Endodermal cell (in vitro differentiated cells): ENCODE results near the gene CPNE5. TPM values are rescaled to one million over a fixed set of nuclear protein-coding genes. Genes with fewer than 3 reads are reported as not detected.

Experiments used
- DNase-seq: peaks from one replicate; pipeline ENCODE4 v3.0.0-alpha.2; 2017
- H3K27ac ChIP-seq: 2 replicates; pipeline ENCODE4 v1.5.1; 2013; ENCODE audit warnings: mild to moderate bottlenecking, low read depth, low read length, moderate library complexity
- H3K27me3 ChIP-seq: 2 replicates; pipeline ENCODE4 v1.6.1; 2013; ENCODE audit warnings: mild to moderate bottlenecking, low read length, moderate library complexity; ENCODE audit not compliant: insufficient read depth, control insufficient read depth, poor library complexity, severe bottlenecking
- H3K36me3 ChIP-seq: 2 replicates; pipeline ENCODE4 v1.7.0; 2013; ENCODE audit warnings: mild to moderate bottlenecking, low read length, moderate library complexity; ENCODE audit not compliant: control insufficient read depth, insufficient read depth
- H3K4me1 ChIP-seq: one replicate; pipeline ENCODE4 v1.7.0; 2013; ENCODE audit warnings: low read length; ENCODE audit not compliant: control insufficient read depth, insufficient read depth
- H3K4me3 ChIP-seq: 2 replicates; pipeline ENCODE4 v1.5.1; 2013; ENCODE audit warnings: mild to moderate bottlenecking, low read length, moderate library complexity
- H3K9ac ChIP-seq: 2 replicates; pipeline ENCODE4 v1.6.1; 2013; ENCODE audit warnings: mild to moderate bottlenecking, low read length, moderate library complexity; ENCODE audit not compliant: poor library complexity, severe bottlenecking; ENCODE audit errors: extremely low read depth
- H3K9me3 ChIP-seq: 2 replicates; pipeline ENCODE4 v1.6.1; 2013; ENCODE audit warnings: mild to moderate bottlenecking, low read length, moderate library complexity; ENCODE audit not compliant: control insufficient read depth
- H3K27ac Mint-ChIP-seq: 2 replicates; pipeline ENCODE4 v1.8.0; 2020; ENCODE audit warnings: mixed read lengths
- H3K27me3 Mint-ChIP-seq: 2 replicates; pipeline ENCODE4 v1.8.0; 2021; ENCODE audit warnings: mild to moderate bottlenecking, mixed read lengths; ENCODE audit not compliant: insufficient read depth
- H3K36me3 Mint-ChIP-seq: 2 replicates; pipeline ENCODE4 v1.8.0; 2020; ENCODE audit warnings: low read depth, mixed read lengths
- H3K4me1 Mint-ChIP-seq: 2 replicates; pipeline ENCODE4 v1.8.0; 2020; ENCODE audit warnings: mixed read lengths
- H3K4me3 Mint-ChIP-seq: 2 replicates; pipeline ENCODE4 v1.8.0; 2020; ENCODE audit warnings: mild to moderate bottlenecking, moderate library complexity, mixed read lengths
- H3K9me3 Mint-ChIP-seq: 2 replicates; pipeline ENCODE4 v1.8.0; 2020; ENCODE audit warnings: mild to moderate bottlenecking, mixed read lengths
- CTCF ChIP-seq: fragments of 200-600 bp; sonication (generic); conservative IDR thresholded peaks from 2 replicates; pipeline ENCODE4 v1.5.0; 2021; ENCODE audit warnings: antibody characterized with exemption, mild to moderate bottlenecking
- WGBS, 2 experiments: methylation state at CpG; one replicate each; pipeline versions ENCODE4 v1.1.5 to v1.1.7; 2013; ENCODE audit warnings: missing lambda C conversion rate in 2 of 2, mixed read lengths in 1 of 2; ENCODE audit not compliant: insufficient coverage in 1 of 2, insufficient read length in 1 of 2; 5-methylcytosine and 5-hydroxymethylcytosine counted together
- total RNA-seq, 2 donors: library from RNA; stranded (reverse); fragmentation: NEBNext Ultra II Directional in 1 of 2; extraction: Animal tissue kit (Norgen Biotek cat#: 25700) in 1 of 2; gene quantifications; 2 replicates in 1 of 2; 3 replicates in 1 of 2; pipeline ENCODE4 v1.2.1, GENCODE V29; 2021

CPNE5 gene
- total RNA-seq, 2 donors from 2014 or later = 0.26 to 0.42 TPM

DNA sequence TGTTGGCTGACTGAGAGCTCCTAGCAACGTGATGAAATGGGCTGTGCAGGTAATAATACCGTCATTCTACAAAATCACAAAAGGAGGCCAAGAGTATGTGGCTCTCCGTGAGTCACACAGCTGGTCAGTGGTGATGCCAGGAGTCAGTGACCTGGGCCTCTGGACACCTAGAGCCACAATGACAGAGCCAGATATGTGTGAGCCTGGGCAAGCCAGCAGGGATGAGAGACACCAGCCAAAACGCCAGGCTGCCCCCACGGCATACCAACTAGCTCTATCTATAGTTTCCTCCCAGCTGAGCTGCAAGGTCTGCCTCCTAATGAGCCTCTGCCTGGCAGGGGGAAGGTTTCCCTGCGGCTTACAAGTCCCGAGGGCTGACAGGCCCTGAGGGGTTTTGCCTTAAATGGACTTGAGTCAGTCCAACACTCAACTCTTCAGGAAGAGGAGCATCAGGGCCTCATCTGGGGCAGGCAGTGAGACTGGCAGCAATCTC lies 70.0 kb downstream of the CPNE5 start:
- H3K9me3 ChIP-seq = no peaks in the 10 kb centered on the region
- Mint-ChIP-seq H3K27ac (no peak overlapping the region), H3K4me3 (no peak overlapping the region), H3K27me3 (no peaks in the 10 kb centered on the region), H3K9me3 (no peaks in the 10 kb centered on the region), H3K36me3 (no peaks in the 10 kb centered on the region), H3K4me1 (peaks cover 24% of the 10 kb centered on the region)
- no peak overlapping the region for H3K9ac ChIP-seq
- TF ChIP-seq CTCF = no peak
- H3K36me3 ChIP-seq = no peaks in the 10 kb centered on the region
- peaks cover 5% of the 10 kb centered on the region for H3K4me1 ChIP-seq
- no peak overlapping the region for H3K4me3 ChIP-seq
- DNase-seq = peak; percentile 62
- H3K27me3 ChIP-seq = no peaks in the 10 kb centered on the region
- no peak overlapping the region for H3K27ac ChIP-seq
- WGBS, 2 experiments = 60 to 67% methylated on average over 5 to 7 of the region's 7 CpGs

- Histone ChIP-seq H3K36me3 (no peaks in the 10 kb centered on the region), H3K9me3 (no peaks in the 10 kb centered on the region), H3K27me3 (no peaks in the 10 kb centered on the region), H3K4me1 (peaks cover 5% of the 10 kb centered on the region), H3K9ac (no peak overlapping the region), H3K27ac (no peak overlapping the region), H3K4me3 (no peak overlapping the region)
- no peaks in the 10 kb centered on the region for H3K36me3 Mint-ChIP-seq
- H3K4me1 Mint-ChIP-seq = peaks cover 17% of the 10 kb centered on the region
- H3K9me3 Mint-ChIP-seq = no peaks in the 10 kb centered on the region
- H3K4me3 Mint-ChIP-seq = no peak overlapping the region
- H3K27me3 Mint-ChIP-seq = no peaks in the 10 kb centered on the region
- no peak for TF ChIP-seq CTCF
- 92 to 94% methylated on average over 3 to 9 of the region's 10 CpGs for WGBS, 2 experiments
- no peak for DNase-seq
- no peak overlapping the region for H3K27ac Mint-ChIP-seq
Measured at GRCh38 chr6:36766399-36766945, 72.8 kb downstream of the CPNE5 start.

DNA sequence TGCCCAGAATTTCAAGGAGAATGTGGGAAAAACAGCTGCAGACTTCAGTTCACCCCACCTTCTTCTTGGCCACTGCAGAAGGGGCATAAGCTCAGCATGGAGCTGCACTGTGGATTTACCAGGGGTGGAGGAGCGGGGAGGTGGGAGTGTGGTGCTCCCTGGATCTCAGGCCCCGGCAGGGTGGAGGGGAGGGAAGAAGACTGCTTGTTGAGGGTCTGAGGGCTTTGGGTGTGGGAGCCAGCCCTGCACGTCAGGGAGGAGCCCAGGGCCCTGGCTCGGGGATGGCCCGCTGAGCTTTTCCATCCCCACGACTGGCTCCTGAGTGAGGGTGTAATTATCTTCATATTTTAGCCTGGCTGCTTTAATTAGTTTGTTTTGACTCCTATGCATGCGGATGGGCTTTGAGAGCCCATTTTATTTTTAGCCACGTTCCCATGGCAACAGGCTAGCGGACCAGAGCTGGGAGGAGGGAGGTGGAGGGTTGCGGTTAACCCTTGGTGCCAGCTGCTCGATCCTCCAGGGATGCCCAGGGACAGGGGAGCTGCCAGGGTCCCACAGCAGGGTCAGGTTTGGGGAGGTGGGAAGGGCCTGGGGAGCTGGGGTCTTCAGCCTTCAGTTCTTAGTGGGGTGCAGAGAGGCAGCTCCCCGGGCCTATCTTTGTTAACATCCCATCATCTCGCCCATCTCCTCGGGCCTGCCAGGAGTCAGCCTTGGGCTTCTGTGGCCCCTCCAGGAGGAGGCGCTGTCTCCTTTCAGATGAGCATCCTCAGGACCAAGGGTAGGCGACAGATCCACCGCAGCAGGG lies 73.4 kb downstream of the CPNE5 start:
- no peak overlapping the region for H3K9ac ChIP-seq
- no peaks in the 10 kb centered on the region for H3K9me3 ChIP-seq
- no peak overlapping the region for H3K4me3 ChIP-seq
- H3K27me3 ChIP-seq = no peaks in the 10 kb centered on the region
- TF ChIP-seq CTCF = peak; percentile 96
- H3K4me3 Mint-ChIP-seq = no peak overlapping the region
- no peak overlapping the region for H3K27ac ChIP-seq
- no peak overlapping the region for H3K27ac Mint-ChIP-seq
- no peaks in the 10 kb centered on the region for H3K36me3 Mint-ChIP-seq
- peak; percentile 95 for DNase-seq
- WGBS, 2 experiments = 17 to 54% methylated on average over 4 to 17 of the region's 17 CpGs
- peaks cover 5% of the 10 kb centered on the region for H3K4me1 ChIP-seq
- H3K36me3 ChIP-seq = no peaks in the 10 kb centered on the region
- H3K27me3 Mint-ChIP-seq = no peaks in the 10 kb centered on the region
- H3K9me3 Mint-ChIP-seq = no peaks in the 10 kb centered on the region
- H3K4me1 Mint-ChIP-seq = peaks cover 19% of the 10 kb centered on the region
